Activated T-helper 1 cell treated with anti-CD3 and anti-CD28 coated beads, Interleukin-2, amount 50 U/mL, for 16 hours (primary cell): Measurements from ENCODE around the gene SS18.

Experiments
- DNase-seq, 2 donors: peaks; one replicate each; pipeline ENCODE4 v3.0.0-alpha.2; 2020; ENCODE audit warnings: low read depth in 1 of 2, low spot score in 1 of 2

The SS18 gene

DNA sequence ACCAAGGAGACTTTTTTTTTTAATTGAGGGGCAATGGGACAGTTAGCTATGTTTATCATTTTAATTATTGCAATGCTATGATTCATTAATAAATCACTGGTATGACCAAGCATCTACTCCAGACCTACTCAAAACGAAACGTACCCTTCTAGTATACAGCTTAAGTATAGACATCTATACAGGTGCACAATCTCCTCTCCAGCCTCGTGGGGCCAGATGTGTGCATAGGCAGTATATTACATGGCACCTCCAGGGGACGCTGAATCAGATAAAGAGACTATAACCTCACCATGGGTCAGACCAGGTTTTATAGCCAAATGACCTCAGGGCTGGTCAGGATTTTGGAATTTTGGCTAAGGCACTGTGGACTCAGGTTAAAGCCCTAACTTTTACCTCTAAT is 86.6 kb downstream of the SS18 start:
- DNase-seq = no peak

DNA sequence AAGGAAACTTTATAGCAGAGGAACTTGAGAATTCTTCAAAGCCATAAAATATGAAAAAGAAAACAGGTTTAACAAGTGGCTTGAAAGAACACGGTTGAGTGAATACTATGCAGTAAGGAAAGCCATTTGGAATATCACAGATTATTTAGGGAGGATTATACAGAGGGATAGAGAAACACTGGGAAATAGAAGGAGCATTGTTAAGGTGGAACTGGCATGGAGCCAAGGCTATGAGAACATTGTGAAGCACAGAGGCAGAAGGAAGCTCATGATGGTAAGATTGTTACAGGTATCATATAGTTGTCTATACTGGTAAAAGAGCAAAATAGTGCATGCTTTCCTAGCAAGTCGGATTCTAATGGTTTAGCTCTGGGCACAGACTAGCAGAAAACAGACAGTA is 87.1 kb downstream of the SS18 start:
- no peak for DNase-seq

DNA sequence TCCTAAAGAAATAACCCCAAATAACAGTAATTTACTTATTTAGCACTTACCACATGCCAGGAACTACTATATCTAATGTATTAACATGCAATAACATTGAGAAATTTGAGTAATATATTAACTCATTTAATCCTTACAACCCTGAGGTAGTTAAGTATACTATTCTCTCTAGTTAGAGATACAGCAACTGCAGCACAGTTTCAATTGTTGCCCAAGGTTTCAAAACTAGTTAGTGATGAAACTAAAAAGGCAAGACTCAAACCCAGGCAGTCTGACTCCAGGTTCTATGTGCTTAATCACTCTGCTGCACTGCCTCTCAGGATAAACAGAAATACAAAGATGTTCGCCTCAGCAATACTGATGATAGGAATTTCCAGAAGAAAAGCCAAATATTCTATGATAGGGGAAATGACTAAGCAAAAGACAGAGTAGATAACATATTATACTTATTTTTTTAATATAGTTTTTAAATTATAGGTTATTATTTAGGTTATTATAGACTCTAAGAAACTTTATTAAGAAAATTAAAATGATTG is 88.0 kb downstream of the SS18 start:
- DNase-seq = no peak

DNA sequence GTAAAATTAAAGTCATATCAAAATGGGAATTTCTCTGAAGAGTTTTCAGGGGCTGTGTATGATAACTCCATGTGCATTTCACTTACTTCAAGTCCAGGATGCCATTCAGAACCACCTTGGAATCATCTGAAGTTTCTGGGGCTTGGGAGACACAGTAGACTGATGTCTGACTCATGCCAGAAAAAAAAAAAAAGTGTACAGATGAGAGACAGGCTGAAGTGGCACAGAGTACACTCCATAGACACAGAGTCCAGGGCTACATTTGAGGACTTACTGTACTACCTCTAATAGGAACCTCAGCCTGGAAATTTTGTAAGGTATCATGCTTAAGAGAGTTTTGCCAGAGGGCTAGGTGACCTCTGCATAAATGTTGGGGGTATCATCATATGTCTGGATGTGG is 92.0 kb downstream of the SS18 start:
- DNase-seq = no peak

DNA sequence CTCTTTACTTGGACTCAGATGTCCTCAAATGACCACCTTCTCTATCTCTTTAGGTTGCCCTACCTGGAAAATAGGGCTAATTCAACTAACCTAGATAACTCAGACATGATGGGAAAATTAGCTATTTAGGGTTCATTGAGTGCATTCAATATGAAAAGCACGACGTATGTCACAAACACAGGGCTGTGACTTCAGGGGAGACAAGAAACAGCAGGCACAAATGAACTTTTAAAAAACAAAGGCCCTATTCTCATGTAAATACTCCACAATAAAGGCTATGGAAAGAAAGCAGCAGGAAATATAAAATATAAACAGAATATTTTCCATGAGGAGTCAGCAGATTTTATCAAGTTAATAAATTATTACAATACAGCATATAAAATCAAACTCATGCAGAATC is 97.8 kb downstream of the SS18 start:
- DNase-seq = no peak

DNA sequence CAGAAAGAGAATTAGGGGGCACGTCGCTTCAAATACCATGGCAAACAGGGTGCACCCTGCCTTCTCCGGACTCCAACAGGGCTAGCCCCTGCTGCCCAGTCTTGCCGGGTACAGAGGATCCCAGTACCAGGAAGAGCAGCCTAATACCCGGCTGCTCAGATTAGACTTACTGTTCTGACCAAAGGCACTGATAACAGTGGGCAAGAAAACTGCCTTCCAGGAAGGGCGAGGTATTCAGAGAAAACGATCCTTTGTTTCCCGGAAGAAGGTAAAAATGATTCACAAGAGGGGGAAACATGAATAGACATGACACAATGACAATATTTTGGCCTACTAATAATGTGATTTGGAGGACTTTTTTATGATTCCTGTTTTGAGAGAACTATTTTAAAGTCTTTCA is 99.9 kb downstream of the SS18 start:
- DNase-seq = no peak

DNA sequence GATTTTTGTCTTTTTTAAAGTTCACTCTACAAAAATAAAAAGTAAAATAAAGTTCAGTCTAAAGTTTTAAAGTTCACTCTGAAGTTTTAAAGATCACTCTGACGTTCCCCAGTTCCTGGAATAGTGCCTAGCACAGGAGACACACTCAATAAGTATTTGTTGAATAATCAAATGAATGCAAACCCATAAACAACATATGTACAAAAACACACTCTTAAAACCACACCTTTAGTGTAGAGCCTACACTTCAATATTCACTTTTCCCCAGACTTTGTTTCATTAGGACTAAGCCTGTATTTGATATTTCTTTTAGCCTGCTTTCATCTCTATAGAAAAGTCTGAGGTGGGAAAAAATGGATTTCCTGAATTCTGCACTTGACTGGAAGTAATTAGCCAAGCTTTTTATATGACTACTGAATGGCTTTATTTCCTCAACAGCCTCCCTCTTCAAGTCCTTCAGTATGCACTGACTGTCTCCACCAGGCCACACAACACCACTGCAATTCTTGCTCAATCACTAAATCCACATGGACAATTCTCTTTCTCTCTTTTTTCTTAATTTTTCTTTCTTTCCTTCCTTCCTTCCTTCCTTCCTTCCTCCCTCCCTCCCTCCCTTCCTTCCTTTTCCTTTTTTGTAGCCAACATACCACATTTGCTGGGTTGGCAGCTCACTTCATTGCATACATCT is 104.6 kb downstream of the SS18 start:
- DNase-seq = no peak

DNA sequence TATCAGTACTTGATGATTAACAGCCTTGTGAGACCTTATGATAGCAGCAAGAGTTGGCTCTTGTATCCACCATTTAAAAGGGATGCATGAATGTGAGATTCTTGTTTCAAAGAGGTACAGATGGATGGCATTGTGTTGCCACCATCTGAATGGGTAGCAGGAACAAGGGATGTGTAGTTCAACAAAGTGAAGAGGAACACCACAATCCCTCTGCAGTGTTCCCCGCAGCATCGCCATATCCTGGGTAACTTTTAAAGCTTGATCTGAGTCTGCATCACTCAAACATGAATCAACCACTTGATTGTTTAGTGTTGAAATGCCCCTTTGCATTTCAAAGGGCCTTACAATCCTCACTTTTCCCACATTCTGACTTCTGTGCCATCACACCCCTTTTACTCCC is 106.7 kb downstream of the SS18 start:
- no peak for DNase-seq

DNA sequence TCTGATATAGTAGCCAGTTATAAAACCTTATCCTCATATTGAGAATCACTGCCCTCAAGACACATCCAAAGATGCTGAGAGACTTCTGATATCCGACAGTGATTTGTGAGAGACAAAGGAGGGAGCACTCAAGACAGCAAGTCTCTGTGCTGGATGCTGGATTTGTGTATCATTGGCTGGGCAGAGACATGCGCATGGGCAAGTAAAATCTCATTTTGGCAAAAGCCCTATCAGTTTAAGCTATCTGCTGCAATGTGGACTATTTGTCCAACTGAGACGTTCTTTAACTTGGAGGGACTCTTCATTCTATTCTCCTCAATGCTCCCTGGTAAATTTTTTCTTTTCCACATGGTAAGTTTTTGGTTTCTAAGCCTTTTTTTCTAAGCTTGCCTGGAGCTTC is 107.5 kb downstream of the SS18 start:
- DNase-seq = no peak

GRCh38 chr18:25982153-25982552 is 108.3 kb downstream of the SS18 start:
- DNase-seq = no peak

- no peak for DNase-seq
Observed at GRCh38 chr18:25979369-25980040, 110.9 kb downstream of the SS18 start.

DNA sequence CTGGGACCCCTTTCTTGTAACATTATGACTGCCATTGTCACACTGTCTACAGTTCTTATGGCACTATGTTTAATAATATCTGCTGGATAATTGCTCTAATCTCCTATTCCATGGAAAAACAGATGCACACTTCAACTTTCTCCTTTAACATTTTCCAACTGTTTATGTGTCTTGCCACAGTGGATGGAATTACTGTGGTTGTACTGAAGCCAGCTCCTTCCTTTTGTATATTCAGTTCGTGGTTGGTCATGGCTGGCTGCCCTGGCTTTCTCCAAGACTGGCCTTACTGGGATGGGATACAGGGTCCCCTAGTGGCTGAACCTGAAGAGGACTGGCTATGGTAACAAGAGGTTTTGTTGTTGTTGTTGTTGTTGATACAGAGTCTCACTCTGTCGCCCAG is 113.9 kb downstream of the SS18 start:
- no peak for DNase-seq

DNA sequence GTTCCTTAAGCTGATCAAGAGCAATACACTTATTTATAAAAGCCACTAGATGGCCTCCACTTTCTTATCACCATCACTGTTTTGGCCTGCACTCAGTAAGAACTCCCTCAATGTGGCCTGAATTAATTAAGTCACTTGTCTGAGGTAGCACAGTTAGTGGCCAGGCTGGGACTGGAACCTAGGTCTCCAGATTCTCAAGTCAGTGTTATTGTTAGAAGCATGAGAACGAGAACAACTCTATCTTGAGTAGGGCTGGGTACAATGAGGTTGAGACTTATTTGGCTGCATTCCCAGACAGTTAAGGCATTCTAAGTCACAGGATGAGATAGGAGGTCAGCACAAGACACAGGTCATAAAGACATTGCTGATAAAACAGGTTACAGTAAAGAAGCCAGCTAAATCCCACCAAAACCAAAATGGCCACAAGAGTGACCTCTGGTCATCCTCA is 115.8 kb downstream of the SS18 start:
- DNase-seq = no peak
